GM19099 (cell line): ENCODE data around the gene WWC2.

ENCODE experiments used
- POLR2A ChIP-seq: IDR thresholded peaks from 3 replicates; pipeline ENCODE4 v1.6.1; 2011; ENCODE audit warnings: low read depth; ENCODE audit not compliant: insufficient read length; ENCODE audit errors: extremely low read depth

Gene WWC2

DNA sequence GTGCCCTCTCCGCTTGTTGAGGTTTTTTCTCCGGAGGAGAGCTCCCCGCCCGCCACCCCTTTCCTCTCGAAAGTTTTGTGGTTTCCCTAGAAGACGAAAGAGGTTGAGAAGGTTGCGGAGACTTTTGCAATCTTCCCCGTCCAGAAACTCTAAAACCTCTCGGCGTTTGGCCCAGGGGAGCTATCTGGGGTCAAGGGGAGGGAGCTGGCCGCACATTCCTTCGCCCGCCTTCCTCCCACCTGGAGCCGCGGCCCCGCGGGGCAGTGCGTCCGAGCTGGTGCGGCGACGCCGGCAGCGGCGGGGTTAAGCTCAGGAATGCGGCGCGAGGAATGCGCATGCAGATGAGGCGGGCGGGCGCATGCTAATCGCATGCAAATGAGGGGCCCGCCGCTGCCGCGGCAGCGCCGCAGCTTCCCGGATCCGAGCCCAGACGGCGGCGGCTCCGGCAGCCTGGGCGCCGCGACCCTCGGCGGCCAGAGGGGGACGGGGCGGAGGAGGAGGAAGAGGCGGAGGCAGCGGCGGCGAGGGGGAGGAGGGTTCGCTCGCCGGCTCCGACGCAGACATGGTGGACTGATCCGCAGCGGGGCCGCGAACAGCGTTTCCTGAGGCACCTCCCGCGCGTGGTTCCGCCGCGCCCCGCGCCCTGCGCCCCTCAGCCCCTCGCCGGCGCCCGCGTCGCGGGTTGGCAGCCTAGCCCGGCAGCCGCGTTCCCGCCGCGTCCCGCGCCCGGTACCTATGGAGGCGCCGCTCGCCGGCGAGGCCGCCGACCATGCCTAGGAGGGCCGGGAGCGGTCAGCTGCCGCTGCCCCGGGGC lies at the start of gene WWC2:
WWC2 (plus strand) TSS at position 535 of the 814 bp plus-strand sequence; CDS start at position 770, 235 bp downstream.
- TF ChIP-seq POLR2A, result no peak

- no peak for TF ChIP-seq POLR2A
Observed at GRCh38 chr4:183053681-183054080, 45.4 kb upstream of the WWC2 start.

GRCh38 chr4:183057255-183057654 lies 41.8 kb upstream of the WWC2 start:
- no peak for TF ChIP-seq POLR2A

DNA sequence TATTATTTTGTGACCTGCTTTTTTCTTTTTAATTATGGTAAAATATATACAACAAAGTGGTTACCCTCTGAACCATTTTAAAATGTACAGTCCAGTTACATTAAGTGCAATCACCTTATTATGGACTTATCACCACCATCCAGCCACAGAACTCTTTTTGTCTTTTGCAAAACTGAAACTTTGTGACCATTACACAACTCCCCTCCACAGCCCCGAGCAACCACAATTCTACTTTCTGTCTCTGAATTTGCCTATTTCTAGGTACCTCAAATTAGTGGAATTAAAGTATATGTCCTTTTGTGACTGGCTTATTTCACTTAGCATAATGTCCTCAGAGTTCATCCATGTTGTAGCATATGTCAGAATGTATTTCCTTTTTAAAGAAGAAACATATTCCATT lies 39.3 kb upstream of the WWC2 start:
- TF ChIP-seq POLR2A, result no peak

- TF ChIP-seq POLR2A, result no peak
Observed at GRCh38 chr4:183068502-183068901, 30.6 kb upstream of the WWC2 start.

DNA sequence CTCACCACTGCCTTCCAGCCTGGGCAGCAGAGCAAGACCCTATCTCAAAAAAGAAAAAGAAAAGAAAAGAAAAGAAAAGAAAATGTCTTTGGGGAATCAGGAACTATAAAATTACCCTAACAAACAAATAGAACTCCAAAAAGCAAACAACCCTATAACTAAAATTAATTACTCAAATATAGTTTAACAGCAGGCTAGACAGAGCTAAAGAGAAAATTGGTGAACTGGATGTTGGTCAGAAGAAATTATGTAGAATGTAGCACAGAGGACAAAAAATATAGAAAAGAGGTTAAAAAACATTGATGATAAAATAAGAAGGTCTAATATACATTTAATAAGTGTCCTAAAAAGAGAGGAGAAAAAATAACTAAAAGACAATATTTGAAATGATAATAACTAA lies 27.8 kb upstream of the WWC2 start:
- TF ChIP-seq POLR2A, result no peak

GRCh38 chr4:183072176-183072575 lies 26.9 kb upstream of the WWC2 start:
- TF ChIP-seq POLR2A, result no peak

GRCh38 chr4:183073838-183074145 lies 25.3 kb upstream of the WWC2 start:
- no peak for TF ChIP-seq POLR2A

DNA sequence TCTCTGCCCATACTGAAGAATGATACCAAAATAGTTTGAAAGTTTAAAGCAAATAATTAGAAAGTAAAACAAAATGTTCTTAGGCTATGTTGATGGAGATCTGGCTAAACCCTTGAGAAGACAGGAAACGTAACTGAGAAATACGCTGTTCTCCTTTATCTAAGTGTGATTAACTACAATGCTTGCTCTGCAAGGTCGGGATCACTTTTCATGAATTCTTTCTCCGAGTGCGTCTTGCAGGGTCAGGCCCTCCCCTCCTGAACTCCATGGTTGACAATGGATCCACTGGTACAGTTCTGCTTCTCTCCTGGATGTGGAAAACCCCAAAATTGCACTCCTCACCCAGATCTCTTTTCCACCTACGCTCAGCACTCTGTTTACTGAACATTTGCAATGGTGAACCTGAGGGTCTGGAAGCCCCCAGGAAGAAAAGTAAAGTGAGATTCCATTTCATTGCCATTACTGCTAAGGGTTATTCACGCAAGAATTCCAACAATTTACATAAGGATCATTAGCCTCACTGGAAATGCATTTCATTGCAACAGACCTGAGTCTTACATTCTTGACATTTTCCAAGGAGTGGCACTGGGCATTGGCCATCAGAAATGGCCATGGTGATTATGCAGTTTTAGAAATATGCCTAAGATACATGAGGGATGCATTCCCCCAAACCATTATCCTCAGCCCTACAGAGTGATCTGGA lies 24.6 kb upstream of the WWC2 start:
- TF ChIP-seq POLR2A, result no peak

GRCh38 chr4:183078634-183079033 lies 20.4 kb upstream of the WWC2 start:
- TF ChIP-seq POLR2A, result no peak

DNA sequence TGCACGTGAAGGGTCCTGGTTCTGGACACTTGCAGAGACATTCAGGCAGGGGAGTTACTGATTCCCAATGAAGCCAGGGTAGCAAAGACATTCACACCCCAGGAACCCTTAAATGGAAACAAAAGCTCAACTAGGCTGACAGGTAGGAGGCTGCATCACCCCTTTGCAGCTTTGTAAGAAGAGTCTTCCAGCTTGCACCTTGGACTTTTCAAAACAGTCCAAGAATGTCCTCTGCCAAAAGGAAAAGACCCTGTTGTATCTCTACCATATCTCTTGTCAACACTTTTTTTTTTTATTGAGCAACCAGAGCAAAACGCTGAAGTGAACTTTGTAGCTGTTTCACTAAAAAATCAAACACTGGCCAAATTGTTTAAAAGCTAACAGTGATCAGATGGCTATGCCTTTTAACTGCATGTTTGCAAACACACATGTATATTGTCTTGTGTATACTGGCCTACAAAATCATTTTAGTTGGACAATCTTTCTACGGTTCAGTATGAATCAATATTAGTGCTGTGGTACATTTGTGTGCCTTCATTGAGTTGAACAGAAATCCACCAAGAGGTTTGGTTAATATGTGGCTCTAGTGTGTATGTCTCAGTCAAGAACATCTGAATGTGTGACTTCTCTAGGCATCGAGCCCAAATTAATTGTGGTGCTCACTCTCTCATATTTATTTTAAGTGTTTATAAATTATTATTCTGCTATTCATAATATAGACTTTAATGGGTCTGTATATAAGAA lies 18.5 kb upstream of the WWC2 start:
- no peak for TF ChIP-seq POLR2A

DNA sequence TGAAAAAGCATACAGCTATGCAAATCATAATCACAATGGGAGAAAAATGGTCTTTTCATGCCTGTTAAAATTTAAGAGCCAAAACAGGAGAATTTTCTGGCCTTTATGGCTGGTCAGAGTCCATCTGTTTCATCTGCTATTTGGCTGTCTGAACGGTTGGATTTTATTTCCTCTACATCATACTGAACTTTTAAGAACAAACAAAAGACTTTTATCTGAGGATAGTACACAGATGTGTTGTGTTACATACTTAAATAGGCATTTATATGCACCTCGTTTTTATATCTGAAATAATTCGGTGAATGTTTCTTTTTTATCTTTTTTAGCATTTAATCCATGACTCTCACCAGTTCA lies 18.0 kb upstream of the WWC2 start:
- TF ChIP-seq POLR2A, result no peak

DNA sequence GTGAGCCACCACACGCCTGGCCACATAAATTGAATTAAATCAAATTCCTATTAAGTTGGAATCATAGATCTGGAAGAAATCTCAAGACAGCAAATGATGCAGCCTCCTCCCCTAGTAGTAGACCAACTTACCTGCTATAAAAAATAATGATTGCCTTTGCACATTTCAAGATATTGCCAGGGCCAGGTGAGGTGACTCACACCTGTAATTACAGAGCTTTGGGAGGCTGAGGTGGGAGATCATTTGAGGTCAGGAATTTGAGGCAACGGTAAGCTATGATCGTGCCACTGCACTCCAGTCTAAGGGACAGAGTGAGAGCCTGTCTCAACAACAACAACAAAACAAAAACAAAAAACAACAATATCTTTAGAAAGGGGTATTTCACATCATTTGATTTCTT lies 17.0 kb upstream of the WWC2 start:
- no peak for TF ChIP-seq POLR2A

DNA sequence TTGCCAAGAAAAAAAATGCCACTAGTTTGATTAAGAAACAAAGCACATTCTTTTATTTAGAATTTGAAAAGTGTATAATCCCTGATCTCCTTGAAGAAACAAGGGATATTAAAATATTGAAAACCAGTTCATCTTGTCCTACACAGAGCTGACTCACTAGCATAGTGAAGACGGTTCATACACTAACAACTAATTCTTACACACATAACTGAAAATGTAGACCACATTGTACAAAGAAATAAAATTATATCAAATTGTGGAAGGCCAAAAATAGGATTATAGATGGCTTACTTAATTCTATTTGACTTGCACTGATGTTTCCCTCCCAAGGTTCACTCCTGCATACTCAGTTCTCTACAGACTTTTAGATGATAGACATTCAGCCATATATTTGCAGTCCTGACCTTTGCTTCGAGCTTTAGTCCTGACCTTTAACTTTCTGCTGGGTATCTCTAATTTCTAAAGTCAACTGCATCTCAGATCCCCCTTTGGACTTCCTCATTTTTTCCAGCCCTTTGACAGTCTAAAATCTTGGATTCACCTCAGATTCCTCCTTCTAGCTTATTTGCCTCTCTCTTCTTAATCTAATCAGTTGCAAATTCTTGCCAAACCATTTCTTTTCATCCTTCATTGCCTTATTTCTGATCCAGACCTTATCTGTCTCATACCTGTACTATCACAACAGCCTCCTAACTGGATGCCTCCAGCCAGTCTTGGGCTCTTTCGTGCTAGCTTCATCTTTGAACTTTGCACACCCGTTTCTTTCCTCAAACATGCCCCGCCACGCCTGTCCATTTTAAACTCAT lies 4.5 kb upstream of the WWC2 start:
- no peak for TF ChIP-seq POLR2A

DNA sequence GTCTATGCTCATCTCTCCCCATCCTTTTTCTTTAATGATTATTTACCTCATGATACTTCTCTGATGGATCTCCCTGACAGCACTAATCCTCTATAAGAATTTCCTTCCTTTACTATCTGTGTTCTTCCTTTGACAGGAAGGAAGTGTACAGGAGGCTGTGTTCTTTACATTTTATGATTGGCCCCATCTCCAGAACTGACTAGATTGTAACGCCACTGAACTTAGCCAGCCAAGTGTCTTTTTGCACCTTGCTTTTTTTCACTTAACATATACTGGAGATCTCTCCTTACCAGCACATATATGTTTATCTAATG lies 3.9 kb upstream of the WWC2 start:
- TF ChIP-seq POLR2A, result no peak
